HUES64 (cell line): ENCODE results near the gene BEST1.
A peak's percentile ranks its signal among the peaks of the same experiment; 100 is the strongest.

ENCODE experiments used
- H3K27ac ChIP-seq: 2 replicates; pipeline ENCODE4 v1.7.0; 2013; ENCODE audit warnings: low read depth, low read length, inconsistent platforms
- H3K27me3 ChIP-seq: 2 replicates; pipeline ENCODE4 v1.6.1; 2013; ENCODE audit warnings: mild to moderate bottlenecking, low read length; ENCODE audit not compliant: insufficient read depth
- H3K36me3 ChIP-seq: 2 replicates; pipeline ENCODE4 v1.6.1; 2013; ENCODE audit warnings: mild to moderate bottlenecking, low read length; ENCODE audit not compliant: insufficient read depth
- H3K4me1 ChIP-seq: 2 replicates; pipeline ENCODE4 v1.6.1; 2013; ENCODE audit warnings: mild to moderate bottlenecking, low read length, moderate library complexity; ENCODE audit not compliant: insufficient read depth
- H3K4me3 ChIP-seq: 2 replicates; pipeline ENCODE4 v1.5.1; 2013; ENCODE audit warnings: mild to moderate bottlenecking, low read length, moderate library complexity
- H3K9ac ChIP-seq: 2 replicates; pipeline ENCODE4 v1.6.1; 2013; ENCODE audit warnings: mild to moderate bottlenecking, low read depth, low read length
- H3K9me3 ChIP-seq: 2 replicates; pipeline ENCODE4 v1.6.1; 2013; ENCODE audit warnings: low read depth, low read length; ENCODE audit not compliant: insufficient read depth
- WGBS: fragments of 150-250, 120-280 bp; methylation state at CpG from one replicate; pipeline ENCODE4 v1.1.7; 2013; ENCODE audit warnings: missing lambda C conversion rate; 5-methylcytosine and 5-hydroxymethylcytosine counted together

The BEST1 gene

GRCh38 chr11:61908730-61909316, 41.3 kb upstream of the BEST1 start:
- H3K36me3 ChIP-seq = no peaks in the 10 kb centered on the region
- 51% methylated on average over 10 of the region's 10 CpGs for WGBS
- no peak overlapping the region for H3K4me3 ChIP-seq
- no peaks in the 10 kb centered on the region for H3K27me3 ChIP-seq
- peak overlapping the region; percentile 7; the same call in 1 of the 2 replicates for H3K9ac ChIP-seq
- H3K4me1 ChIP-seq = peaks cover 14% of the 10 kb centered on the region
- no peaks in the 10 kb centered on the region for H3K9me3 ChIP-seq
- H3K27ac ChIP-seq = 0 out of 2 replicates have a peak overlapping the region, but pooled peaks have one; percentile 18

DNA sequence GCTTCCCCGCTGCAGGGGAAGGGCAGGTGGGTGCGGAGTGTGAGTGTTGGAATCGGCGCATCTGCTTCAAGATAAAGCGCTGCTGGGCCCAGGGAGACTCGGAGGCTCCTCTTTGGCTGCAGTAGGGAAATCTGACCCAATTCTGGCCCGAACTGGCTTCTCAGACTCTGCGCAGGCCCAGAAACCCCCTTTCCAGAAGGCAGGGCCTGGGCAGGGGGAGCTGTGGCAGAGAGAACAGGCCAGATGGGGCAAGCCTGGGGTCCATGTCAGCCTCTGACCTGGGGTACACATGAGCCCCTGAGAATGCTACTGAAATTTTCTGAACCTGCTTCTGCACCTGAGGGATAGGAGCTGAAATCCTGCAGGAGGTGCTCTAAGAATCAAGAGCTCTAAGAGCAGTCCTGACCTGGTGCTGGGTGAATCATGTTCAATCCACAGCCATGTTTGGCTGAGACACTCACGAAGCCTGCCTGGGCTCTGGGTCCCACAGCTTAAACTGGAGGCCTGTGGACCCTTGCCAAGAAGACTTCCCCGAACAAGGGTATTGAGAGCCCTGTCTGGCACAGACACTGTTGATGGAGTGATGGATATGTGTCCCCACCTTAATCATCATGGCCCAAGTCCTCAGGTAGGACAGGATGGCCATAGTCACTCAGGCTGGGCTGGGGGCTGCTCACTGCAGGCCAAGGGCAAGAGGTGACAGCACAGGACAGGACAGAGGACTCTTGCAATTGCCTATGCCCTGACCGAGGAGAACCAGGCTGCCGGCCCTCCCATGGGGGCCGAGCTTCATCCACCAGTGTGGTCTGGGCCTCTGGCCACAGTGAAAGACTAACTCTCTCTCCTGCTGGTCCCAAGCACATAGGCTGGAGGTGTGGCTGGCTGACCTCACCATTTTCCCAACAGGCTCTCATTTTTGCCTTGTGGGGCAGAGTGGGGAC, 39.7 kb upstream of the BEST1 start:
- Histone ChIP-seq H3K9me3 (no peaks in the 10 kb centered on the region), H3K27ac (no peak overlapping the region), H3K9ac (no peak overlapping the region), H3K4me3 (no peak overlapping the region), H3K4me1 (peaks cover 8% of the 10 kb centered on the region), H3K27me3 (no peaks in the 10 kb centered on the region), H3K36me3 (no peaks in the 10 kb centered on the region)
- 92% methylated on average over 13 of the region's 13 CpGs for WGBS

DNA sequence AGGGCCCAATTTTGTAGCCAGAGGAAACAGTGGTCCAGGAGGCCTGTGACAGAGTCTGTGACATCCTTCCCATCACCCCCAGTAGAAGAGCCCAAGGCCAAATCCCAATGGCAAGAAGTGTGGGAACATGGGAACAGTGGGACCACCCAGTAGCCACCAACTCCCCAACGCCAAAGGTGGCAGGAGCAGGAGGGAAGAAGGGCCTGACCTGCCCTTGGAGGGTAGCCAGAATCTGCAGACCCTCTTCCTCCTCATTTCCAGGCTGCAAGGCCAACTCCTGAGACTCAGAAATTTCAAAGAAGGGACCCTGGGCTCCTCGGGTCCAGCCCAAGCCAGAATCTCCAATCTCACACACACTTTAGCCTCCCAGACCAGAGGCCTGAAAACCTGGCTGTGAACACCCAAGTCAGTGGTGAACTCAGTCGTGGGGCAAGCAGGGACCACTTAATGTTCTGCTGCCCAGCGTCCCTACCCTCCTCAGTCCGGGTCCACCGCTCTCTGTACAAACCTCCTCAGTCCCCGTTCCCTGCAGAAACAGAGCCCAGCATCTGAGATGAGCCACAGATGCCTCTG, 38.9 kb upstream of the BEST1 start:
- no peaks in the 10 kb centered on the region for H3K36me3 ChIP-seq
- WGBS = 88% methylated on average over 7 of the region's 7 CpGs
- H3K9ac ChIP-seq = no peak overlapping the region
- no peak overlapping the region for H3K4me3 ChIP-seq
- H3K9me3 ChIP-seq = no peaks in the 10 kb centered on the region
- H3K4me1 ChIP-seq = peaks cover 8% of the 10 kb centered on the region
- peaks cover under 1% of the 10 kb centered on the region; the same call in 1 of the 2 replicates for H3K27me3 ChIP-seq
- H3K27ac ChIP-seq = no peak overlapping the region

GRCh38 chr11:61911701-61912529, 38.2 kb upstream of the BEST1 start:
- H3K4me3 ChIP-seq = no peak overlapping the region
- H3K4me1 ChIP-seq = peaks cover 8% of the 10 kb centered on the region
- no peak overlapping the region for H3K27ac ChIP-seq
- no peaks in the 10 kb centered on the region for H3K9me3 ChIP-seq
- peaks cover 7% of the 10 kb centered on the region for H3K27me3 ChIP-seq
- no peak overlapping the region for H3K9ac ChIP-seq
- H3K36me3 ChIP-seq = no peaks in the 10 kb centered on the region
- 92% methylated on average over 17 of the region's 17 CpGs for WGBS

DNA sequence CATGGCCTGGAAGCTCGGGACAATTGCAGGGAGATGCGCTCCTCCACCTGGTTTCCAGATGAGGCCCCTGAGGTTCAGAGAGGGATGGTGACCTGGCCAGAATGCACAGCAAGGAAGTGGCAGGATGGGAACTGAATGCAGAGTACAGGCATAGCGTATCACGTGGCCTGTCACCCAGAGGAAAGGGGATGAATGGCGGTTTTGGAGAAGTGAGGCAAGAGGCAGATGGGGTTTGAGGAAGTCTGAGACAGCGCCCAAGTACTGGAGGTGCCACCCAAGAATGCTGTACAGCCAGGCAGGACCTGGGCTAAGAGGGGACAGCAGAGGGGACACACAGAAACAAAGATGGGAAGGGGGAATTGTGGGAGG, 37.6 kb upstream of the BEST1 start:
- Histone ChIP-seq H3K27ac (no peak overlapping the region), H3K36me3 (no peaks in the 10 kb centered on the region), H3K4me3 (no peak overlapping the region), H3K27me3 (peaks cover 12% of the 10 kb centered on the region), H3K9me3 (no peaks in the 10 kb centered on the region), H3K9ac (no peak overlapping the region), H3K4me1 (peaks cover 8% of the 10 kb centered on the region)
- WGBS = 89% methylated on average over 6 of the region's 6 CpGs

DNA sequence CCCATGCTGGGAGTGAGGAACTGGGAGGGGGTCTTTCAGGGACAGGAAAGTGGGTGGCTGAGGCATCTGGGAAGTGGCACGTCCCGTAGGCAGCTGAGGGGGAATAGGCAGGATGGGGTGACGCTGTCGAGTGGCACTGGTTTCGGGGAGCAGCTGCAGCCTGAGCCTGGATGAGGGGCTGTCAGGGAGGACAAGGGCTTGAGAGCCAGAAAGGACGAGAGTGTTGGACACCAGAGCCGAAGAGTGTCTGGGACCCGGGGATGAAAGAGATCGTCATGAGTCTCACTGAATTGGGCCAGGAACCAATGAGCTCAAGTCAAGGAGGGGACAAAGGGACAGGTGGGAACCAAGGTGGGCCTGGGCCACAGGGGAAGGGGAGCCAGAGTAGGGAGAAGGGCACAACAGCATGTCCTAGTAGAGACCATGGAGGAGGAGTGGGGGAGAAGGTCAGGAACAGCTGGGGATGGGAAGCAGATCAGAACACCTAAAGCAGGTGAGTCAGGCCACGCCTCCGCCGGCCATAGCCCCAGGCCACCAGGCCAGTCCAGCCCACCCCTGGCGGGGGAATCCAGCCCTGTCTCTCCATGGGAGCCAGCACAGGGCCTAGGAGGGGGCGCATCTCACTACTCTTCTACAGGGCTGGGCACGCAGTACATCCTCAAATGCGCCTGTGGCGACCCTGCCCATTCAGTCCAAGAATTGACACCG, 37.0 kb upstream of the BEST1 start:
- WGBS = 88% methylated on average over 18 of the region's 18 CpGs
- Histone ChIP-seq H3K27ac (no peak overlapping the region), H3K4me3 (no peak overlapping the region), H3K9me3 (no peaks in the 10 kb centered on the region), H3K36me3 (no peaks in the 10 kb centered on the region), H3K9ac (no peak overlapping the region), H3K27me3 (peaks cover 18% of the 10 kb centered on the region), H3K4me1 (peaks cover 8% of the 10 kb centered on the region)

DNA sequence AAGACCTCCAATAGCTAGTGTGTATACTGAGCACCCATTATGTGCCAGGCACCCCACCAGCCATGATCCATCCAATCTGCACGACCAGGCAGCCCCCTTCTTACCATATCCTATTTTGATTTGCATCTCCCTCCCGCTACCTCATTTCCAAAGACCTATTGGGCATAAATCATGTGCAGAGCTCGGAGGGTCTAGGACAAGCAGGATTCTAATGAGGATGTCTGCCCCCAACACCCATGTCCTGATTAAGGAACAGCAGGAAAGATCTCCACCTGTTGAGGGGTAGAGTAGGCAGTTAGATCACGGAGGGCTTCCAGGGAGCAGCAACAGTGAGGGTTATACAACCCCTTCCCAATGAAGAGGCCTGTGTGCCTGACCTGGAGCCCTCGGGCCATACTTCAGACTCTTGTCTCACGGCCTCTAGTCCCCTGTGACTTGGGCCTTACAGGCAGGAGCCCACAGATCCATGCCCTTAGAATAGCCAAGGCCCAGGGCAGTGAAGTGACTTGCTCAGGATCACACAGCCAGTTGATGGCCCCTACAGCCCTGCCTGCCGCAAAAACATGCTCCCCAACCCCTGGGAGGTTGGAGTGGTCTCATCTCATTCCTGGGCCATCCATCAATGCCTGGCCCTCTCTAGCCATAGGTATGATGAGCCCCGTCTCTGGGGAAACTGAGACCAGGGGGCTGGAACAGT, 36.3 kb upstream of the BEST1 start:
- H3K36me3 ChIP-seq = no peaks in the 10 kb centered on the region
- H3K4me3 ChIP-seq = no peak overlapping the region
- no peak overlapping the region for H3K27ac ChIP-seq
- H3K27me3 ChIP-seq = peaks cover 25% of the 10 kb centered on the region
- no peak overlapping the region for H3K9ac ChIP-seq
- no peaks in the 10 kb centered on the region for H3K9me3 ChIP-seq
- 88% methylated on average over 8 of the region's 8 CpGs for WGBS
- H3K4me1 ChIP-seq = peaks cover 5% of the 10 kb centered on the region

- H3K27me3 ChIP-seq = peaks cover 28% of the 10 kb centered on the region
- no peak overlapping the region for H3K27ac ChIP-seq
- H3K9ac ChIP-seq = no peak overlapping the region
- no peaks in the 10 kb centered on the region for H3K9me3 ChIP-seq
- 94% methylated on average over 7 of the region's 7 CpGs for WGBS
- no peaks in the 10 kb centered on the region for H3K36me3 ChIP-seq
- no peaks in the 10 kb centered on the region; the same call in 1 of the 2 replicates for H3K4me1 ChIP-seq
- H3K4me3 ChIP-seq = no peak overlapping the region
Measured at GRCh38 chr11:61914471-61915171, 35.5 kb upstream of the BEST1 start.

DNA sequence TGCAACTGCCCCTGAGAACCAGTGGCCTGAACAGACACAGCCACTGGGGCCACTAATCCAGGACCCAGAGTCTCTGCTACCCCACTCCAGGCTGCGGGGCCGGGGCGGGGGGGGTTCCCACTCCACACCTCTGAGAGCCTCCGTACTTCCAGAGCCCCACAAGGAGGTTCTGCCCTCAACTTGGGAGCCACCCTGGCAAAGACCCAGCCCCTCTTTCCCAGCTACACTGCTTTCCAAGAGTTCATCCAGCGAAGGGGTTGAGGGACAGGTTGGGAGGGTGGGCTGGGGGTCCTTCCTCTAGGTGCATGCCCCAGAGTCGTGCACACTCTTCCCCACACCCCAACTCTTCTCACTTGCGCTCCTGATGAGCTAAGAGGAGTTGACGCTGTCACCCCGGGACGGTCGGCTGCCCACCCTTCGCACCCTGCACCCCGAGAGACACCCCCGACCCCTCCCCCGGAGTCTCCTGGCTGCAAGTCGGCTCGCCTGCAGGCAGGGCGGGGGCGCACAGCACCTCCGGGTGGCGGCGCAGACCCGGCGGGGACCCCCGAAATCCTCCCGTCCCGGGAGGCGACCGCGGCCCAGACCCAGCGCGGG, 33.3 kb upstream of the BEST1 start:
- H3K9me3 ChIP-seq = no peaks in the 10 kb centered on the region
- no peaks in the 10 kb centered on the region for H3K36me3 ChIP-seq
- 15% methylated on average over 31 of the region's 32 CpGs for WGBS
- H3K27me3 ChIP-seq = peaks cover 28% of the 10 kb centered on the region
- H3K9ac ChIP-seq = peak overlapping the region; percentile 40; the same call in 1 of the 2 replicates
- peak overlapping the region; percentile 59 for H3K4me3 ChIP-seq
- no peak overlapping the region for H3K27ac ChIP-seq
- H3K4me1 ChIP-seq = no peaks in the 10 kb centered on the region; the same call in 1 of the 2 replicates
